GM18499 (cell line): ENCODE measurements around the gene ZBTB40.

Experiments used
- ATAC-seq: cut with Tn5 transposase; IDR thresholded peaks from one replicate; pipeline ENCODE4 v1.9.1; 2021; ENCODE audit warnings: moderate number of reproducible peaks; ENCODE audit not compliant: insufficient read depth, unreplicated experiment

The ZBTB40 gene

DNA sequence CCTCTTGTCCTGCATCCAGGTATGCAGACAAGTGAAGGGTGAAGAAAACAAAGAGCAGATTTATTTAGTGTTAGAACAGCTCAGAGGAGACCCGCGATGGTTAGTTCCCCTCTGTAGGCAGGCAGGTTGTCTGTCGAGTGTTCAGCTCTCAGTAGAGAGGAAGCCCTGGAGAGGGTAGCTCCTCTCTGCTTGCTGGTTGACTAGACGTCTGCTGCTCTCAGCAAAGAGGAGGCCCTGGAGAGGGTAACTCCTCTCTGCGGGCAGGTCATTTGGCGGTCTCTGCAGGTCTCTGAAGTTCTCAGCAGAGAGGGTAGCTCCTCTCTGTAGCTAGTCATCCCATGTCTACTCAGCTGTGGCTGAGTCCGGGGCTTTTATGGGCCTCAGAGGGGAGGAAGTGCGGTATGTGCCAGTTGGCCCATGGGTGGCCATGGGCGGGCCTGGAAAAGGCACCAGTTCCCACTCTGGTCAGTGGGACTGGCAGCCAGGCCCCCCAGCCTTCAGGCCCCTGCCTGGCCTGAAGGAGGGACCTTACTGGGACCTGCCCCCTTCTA is 13.4 kb downstream of the ZBTB40 start:
- no peak for ATAC-seq

DNA sequence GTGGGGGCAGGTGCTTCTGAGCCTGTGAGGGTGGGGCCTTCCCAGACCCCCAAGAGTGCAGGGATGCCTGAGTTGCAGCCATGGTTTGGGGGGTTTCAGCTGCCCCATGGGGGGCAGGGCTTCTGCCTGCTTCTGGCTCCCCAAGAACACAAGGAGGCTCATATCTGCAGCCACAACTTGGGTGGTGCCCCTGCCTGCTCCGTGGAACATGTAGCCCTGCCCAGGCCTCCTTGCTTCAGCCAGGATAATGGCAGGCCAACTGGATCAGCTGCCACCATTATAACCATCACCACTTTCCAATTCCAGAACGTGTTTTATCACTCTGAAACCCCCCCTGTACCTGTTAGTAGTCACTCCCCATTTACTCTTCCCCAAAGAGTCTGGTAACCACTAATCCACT is 14.0 kb downstream of the ZBTB40 start:
- no peak for ATAC-seq

GRCh38 chr1:22470227-22470626 is 18.6 kb downstream of the ZBTB40 start:
- no peak for ATAC-seq

DNA sequence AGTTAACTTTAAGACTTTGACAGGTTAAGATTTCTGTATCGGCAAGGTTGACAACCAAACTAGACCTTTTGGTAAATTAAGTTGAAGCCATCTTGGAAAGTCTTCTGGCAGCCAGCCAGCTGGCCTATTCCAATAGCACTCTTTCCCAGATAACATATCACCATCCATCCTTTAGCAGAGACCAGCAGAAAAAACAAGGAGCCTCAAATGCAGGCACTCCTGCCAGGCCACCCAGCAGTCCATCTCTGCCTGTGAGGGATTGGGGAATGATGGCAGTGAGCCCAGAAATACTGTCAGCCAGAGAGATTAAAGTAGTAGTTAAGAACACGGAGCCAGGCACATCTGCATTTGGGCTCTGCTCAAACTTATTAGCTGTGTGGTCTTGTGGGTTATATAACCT is 19.4 kb downstream of the ZBTB40 start:
- ATAC-seq: no peak

DNA sequence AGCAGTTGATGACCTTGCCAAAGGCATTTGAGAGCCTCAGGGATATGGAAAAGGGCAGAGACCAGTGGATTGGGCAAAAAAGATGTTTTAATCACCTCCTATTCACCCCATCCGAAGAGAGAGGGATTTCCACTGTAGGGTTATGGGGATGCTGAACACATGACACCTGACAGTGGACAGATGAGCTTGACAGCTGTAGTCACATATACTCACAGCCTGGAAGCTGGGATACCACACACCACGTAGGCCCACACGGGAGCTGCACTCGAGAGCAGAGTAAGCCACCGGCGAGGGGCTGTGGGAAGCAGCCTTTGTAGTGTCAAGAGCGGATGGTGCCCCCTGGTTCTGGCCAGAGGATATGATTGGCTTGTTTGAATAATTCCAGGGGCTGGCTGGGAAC is 20.0 kb downstream of the ZBTB40 start:
- no peak for ATAC-seq

DNA sequence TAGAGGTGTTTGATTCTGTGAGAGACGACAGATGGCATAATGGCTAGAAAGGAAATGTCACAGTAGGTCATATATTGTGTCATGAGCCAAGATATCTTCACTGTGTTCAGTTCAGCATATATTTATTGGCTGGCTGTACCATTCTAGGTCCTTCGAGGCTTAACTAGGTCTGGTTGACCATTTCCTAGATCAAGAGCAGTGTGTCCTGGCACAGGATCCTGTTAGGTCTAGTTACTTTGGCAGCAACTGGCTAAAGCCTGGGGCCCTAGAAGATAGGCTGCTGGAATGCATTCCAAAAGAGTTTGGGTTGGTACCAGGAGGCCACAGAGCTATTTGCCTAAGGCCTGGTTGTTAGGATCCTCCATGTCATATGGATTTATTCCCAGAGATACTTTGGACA is 20.9 kb downstream of the ZBTB40 start:
- no peak for ATAC-seq

GRCh38 chr1:22473952-22474351 is 22.3 kb downstream of the ZBTB40 start:
- ATAC-seq: no peak

GRCh38 chr1:22476566-22476965 is 24.9 kb downstream of the ZBTB40 start:
- no peak for ATAC-seq

GRCh38 chr1:22483121-22483520 is 31.5 kb downstream of the ZBTB40 start:
- ATAC-seq: no peak

- ATAC-seq: no peak
Observed at GRCh38 chr1:22484706-22485345, 33.2 kb downstream of the ZBTB40 start.

- no peak for ATAC-seq
Observed at GRCh38 chr1:22485431-22485830, 33.8 kb downstream of the ZBTB40 start.

DNA sequence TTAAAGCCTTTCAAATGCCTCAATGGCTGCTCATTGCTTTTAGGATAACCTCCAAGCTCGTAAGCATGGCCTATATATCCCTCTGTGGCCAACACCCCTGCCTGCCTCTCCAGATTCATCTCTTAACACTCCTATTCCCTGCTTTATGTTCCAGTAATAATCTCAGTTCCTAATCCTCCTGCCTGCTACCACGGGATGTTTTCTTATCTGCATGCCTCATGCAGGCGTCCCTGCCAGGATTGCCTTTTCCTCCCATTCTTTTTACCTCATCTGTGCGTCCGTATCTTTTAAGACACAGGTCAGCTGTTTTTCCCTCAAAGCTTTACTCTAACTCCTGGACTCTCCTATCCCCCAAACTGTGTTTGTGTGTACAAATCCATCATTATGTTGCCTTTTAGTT is 36.1 kb downstream of the ZBTB40 start:
- no peak for ATAC-seq

DNA sequence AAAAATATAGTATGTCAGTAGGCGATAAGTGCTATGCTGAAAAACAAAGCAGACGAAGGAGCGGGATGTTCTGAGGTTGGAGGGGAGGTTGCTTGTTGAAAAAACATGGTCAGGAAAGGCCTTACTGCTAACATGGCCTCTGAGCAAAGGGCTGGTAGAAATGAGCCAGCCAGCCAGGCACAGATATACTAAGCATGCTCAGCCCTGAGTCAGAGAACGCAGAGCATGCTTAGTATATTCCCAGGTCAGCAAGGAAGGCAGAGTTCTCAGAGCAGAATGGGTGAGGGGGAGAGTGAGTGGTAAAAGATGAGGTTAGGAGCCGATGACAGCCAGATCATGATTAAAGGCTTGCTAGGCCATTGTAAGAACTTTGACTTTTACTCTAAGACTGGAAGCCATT is 36.7 kb downstream of the ZBTB40 start:
- no peak for ATAC-seq

GRCh38 chr1:22489278-22489677 is 37.6 kb downstream of the ZBTB40 start:
- no peak for ATAC-seq

DNA sequence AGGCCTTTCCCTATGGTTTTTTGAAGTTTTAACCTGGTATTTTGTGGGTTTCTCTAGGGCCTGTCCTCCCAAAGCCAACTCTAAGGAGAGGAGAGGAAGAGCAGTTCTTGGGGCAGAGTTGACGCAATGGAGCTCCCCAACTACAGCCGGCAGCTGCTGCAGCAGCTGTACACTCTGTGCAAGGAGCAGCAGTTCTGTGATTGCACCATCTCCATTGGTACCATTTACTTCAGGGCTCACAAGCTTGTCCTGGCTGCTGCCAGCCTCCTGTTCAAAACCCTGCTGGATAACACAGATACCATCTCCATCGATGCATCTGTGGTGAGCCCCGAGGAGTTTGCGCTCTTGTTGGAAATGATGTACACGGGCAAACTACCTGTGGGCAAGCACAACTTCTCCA is 38.2 kb downstream of the ZBTB40 start:
- no peak for ATAC-seq

- no peak for ATAC-seq
Observed at GRCh38 chr1:22490309-22490708, 38.7 kb downstream of the ZBTB40 start.

DNA sequence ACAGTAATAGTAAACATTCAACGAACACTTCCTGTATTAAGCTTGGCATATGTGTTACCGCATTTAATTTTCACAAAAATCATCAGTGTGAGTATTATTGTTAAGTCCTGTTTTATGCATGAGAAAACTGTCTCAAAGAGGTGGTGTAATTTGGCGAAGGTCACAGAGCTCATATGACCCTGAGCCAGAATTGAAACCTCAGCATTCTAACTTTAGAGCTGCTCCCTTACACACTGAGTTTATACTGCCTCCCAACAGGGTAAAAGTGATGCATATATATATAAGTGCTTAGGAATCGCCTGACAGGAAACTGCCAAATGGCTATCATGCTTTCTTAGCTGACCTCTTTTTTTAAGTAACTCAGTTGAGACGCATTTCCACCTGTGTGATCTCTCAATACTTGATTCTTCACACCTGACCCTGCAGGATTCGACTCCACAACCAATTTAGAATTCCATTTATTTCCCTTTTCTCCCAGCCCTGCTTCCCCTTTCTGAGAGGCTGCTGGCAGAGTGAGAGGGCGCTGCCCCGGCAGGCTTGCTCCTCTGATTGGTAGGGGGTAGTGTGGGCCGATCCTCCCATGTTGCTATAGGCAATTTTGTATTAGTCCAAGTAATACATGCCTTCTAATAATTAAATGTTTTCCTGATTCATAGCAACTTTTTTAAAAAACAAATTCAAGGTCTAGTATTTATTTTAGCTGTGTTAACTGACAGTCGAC is 40.5 kb downstream of the ZBTB40 start:
- no peak for ATAC-seq

- no peak for ATAC-seq
Observed at GRCh38 chr1:22494144-22494543, 42.5 kb downstream of the ZBTB40 start.

GRCh38 chr1:22494943-22495579 is 43.4 kb downstream of the ZBTB40 start:
- ATAC-seq: no peak

DNA sequence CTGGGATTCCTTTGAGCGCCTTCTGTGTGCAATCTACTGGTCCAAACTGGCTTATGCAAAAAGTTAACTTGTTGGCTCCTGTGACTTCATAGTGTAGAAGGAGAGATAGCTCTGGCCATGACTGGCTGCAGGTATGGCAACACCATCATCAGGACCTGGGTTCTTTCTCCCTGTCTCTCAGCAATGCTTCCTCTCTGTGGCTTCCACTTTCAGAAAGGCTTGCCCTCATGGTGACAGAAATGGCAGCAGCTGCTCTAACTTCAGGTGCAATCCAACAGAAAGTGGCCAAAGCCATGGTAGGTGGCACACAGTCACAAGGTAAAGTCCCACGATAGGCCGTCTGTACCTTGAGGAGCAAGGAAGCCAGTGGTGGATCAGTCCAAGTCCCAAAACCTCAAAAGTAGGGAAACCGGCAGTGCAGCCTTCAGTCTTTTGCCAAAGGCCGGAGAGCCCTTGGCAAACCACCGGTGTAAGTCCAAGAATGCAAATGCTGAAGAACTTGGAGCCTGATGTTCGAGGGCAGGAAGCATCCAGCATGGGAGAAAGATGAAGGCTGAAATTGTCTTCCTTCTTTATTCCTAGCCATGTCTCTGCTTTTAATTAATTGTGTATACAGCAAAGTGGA is 45.0 kb downstream of the ZBTB40 start:
- ATAC-seq: no peak

DNA sequence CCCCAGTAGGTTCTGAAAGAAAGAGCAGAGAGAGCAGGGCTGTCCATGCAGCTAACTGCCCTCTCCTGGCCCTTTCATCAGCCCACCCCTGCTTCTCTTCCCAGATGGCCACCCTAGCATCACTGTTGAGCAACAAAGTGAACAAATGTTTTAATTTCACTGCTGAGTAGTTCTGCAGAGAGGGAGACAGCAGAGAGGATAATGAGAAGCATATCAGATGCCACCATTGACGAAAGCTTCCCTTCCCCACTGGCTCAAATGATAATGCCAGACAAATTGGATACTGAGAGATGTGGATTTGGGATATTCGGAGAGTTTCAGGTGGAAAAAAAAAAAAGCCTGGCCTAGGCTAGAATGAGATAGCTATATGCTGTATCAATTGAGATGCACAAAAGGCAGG is 46.8 kb downstream of the ZBTB40 start:
- ATAC-seq: no peak
